Parathyroid adenoma (tissue), 2 donors: ENCODE data around the gene HSBP1L1.

Source experiments
- H2AFZ ChIP-seq: fragments of 300-600 bp; sonication (generic); one replicate; pipeline ENCODE4 v1.7.0; 2017; ENCODE audit warnings: antibody characterized with exemption, mild to moderate bottlenecking
- H3K27ac ChIP-seq: fragments of 300-600 bp; sonication (generic); one replicate; pipeline ENCODE4 v1.7.0; 2017
- H3K27me3 ChIP-seq: fragments of 300-600 bp; sonication (generic); one replicate; pipeline ENCODE4 v1.7.0; 2017; ENCODE audit warnings: low read length; ENCODE audit not compliant: control insufficient read depth, insufficient read depth
- H3K36me3 ChIP-seq: fragments of 300-600 bp; sonication (generic); one replicate; pipeline ENCODE4 v1.7.0; 2017; ENCODE audit warnings: low read length; ENCODE audit not compliant: control insufficient read depth, insufficient read depth
- H3K4me1 ChIP-seq: fragments of 300-600 bp; sonication (generic); one replicate; pipeline ENCODE4 v1.7.0; 2017; ENCODE audit warnings: control low read depth
- H3K4me2 ChIP-seq: fragments of 300-600 bp; sonication (generic); one replicate; pipeline ENCODE4 v1.7.0; 2017; ENCODE audit warnings: low read length
- H3K4me3 ChIP-seq: fragments of 300-600 bp; sonication (generic); one replicate; pipeline ENCODE4 v1.7.0; 2017; ENCODE audit warnings: low read depth, low read length
- H3K79me2 ChIP-seq: fragments of 300-600 bp; sonication (generic); one replicate; pipeline ENCODE4 v1.7.0; 2017; ENCODE audit warnings: control low read depth
- H3K9ac ChIP-seq: fragments of 300-600 bp; sonication (generic); one replicate; pipeline ENCODE4 v1.7.0; 2017; ENCODE audit warnings: mild to moderate bottlenecking
- H3K9me3 ChIP-seq: fragments of 300-600 bp; sonication (generic); one replicate; pipeline ENCODE4 v1.7.0; 2017; ENCODE audit warnings: low read length; ENCODE audit not compliant: control insufficient read depth
- CTCF ChIP-seq: fragments of 300-600 bp; sonication (generic); IDR thresholded peaks from one replicate; pipeline ENCODE4 v1.7.0; 2017; ENCODE audit warnings: antibody characterized with exemption, mild to moderate bottlenecking
- donor health status: primary hyperparathyroidism.

HSBP1L1 gene

GRCh38 chr18:79962835-79963657, 1.4 kb upstream of the HSBP1L1 start:
- no peak for TF ChIP-seq CTCF
- Histone ChIP-seq H3K27me3 (no peaks in the 10 kb centered on the region), H3K4me2 (no peak overlapping the region), H3K4me3 (no peak overlapping the region), H2AFZ (no peak overlapping the region), H3K9me3 (no peaks in the 10 kb centered on the region), H3K9ac (no peak overlapping the region), H3K36me3 (no peaks in the 10 kb centered on the region), H3K27ac (no peak overlapping the region), H3K79me2 (no peaks in the 10 kb centered on the region), H3K4me1 (peaks cover 4% of the 10 kb centered on the region)

GRCh38 chr18:79963658-79964329, 649 bp upstream of the HSBP1L1 start:
- Histone ChIP-seq H3K9me3 (no peaks in the 10 kb centered on the region), H3K4me1 (peaks cover 4% of the 10 kb centered on the region), H3K4me3 (peak overlapping the region; percentile 67), H3K79me2 (no peaks in the 10 kb centered on the region), H3K9ac (no peak overlapping the region), H3K4me2 (peak overlapping the region; percentile 79), H3K27ac (peak overlapping the region; percentile 51), H3K36me3 (no peaks in the 10 kb centered on the region), H2AFZ (peak overlapping the region; percentile 93), H3K27me3 (no peaks in the 10 kb centered on the region)
- no peak for TF ChIP-seq CTCF

- peak overlapping the region; percentile 79 for H3K4me2 ChIP-seq
- H3K9me3 ChIP-seq: no peaks in the 10 kb centered on the region
- H2AFZ ChIP-seq: peak overlapping the region; percentile 93
- TF ChIP-seq CTCF: no peak
- no peaks in the 10 kb centered on the region for H3K79me2 ChIP-seq
- no peaks in the 10 kb centered on the region for H3K27me3 ChIP-seq
- H3K4me1 ChIP-seq: peaks cover 4% of the 10 kb centered on the region
- no peaks in the 10 kb centered on the region for H3K36me3 ChIP-seq
- H3K27ac ChIP-seq: peak overlapping the region; percentile 51
- H3K9ac ChIP-seq: no peak overlapping the region
- H3K4me3 ChIP-seq: peak overlapping the region; percentile 67
Measured at GRCh38 chr18:79965119-79965902, 868 bp downstream of the HSBP1L1 start.

- H3K9ac ChIP-seq: no peak overlapping the region
- H3K9me3 ChIP-seq: no peaks in the 10 kb centered on the region
- no peak overlapping the region for H3K27ac ChIP-seq
- no peak overlapping the region for H3K4me3 ChIP-seq
- H2AFZ ChIP-seq: no peak overlapping the region
- H3K27me3 ChIP-seq: no peaks in the 10 kb centered on the region
- H3K4me1 ChIP-seq: peaks cover 2% of the 10 kb centered on the region
- H3K4me2 ChIP-seq: no peak overlapping the region
- no peaks in the 10 kb centered on the region for H3K36me3 ChIP-seq
- no peaks in the 10 kb centered on the region for H3K79me2 ChIP-seq
- TF ChIP-seq CTCF: no peak
Measured at GRCh38 chr18:79970419-79971133, 6.1 kb downstream of the HSBP1L1 start.
